HepG2 (cell line): ENCODE results near the gene NUDT22. TPM values are rescaled to one million over a fixed set of nuclear protein-coding genes. Genes with fewer than 3 reads are reported as not detected.

Experiments used
- GABPB1 ChIP-seq: IDR thresholded peaks from 2 replicates; pipeline ENCODE4 v1.6.1; 2016; ENCODE audit warnings: mild to moderate bottlenecking, missing genetic modification reagents, moderate library complexity, missing compliant biosample characterization
- ISL2 ChIP-seq: sonication (generic); formaldehyde crosslinking; IDR thresholded peaks from 2 replicates; pipeline ENCODE4 v1.5.0; 2020; ENCODE audit warnings: missing genetic modification reagents
- JUN ChIP-seq: sonication (generic); formaldehyde crosslinking; IDR thresholded peaks from 2 replicates; pipeline ENCODE4 v1.4.0; 2020; ENCODE audit warnings: mild to moderate bottlenecking, missing genetic modification reagents
- NFE2L2 ChIP-seq: fragments of 150-350 bp; IDR thresholded peaks from 2 replicates; pipeline ENCODE4 v1.6.1; 2014; ENCODE audit warnings: low read length
- PITX1 ChIP-seq: sonication (generic); formaldehyde crosslinking; IDR thresholded peaks from 2 replicates; pipeline ENCODE4 v1.5.1; 2020; ENCODE audit warnings: mild to moderate bottlenecking, missing genetic modification reagents
- PRPF4 ChIP-seq: fragments of 200-400 bp; formaldehyde crosslinking; IDR thresholded peaks from 2 replicates; pipeline ENCODE4 v1.6.1; 2016; ENCODE audit warnings: low read length, low read depth; ENCODE audit not compliant: poor library complexity, severe bottlenecking
- SIN3A ChIP-seq: IDR thresholded peaks from 2 replicates; pipeline ENCODE4 v1.6.1; 2011; ENCODE audit warnings: low read depth, mild to moderate bottlenecking, control low read depth, low read length, borderline replicate concordance
- SMARCC2 ChIP-seq: fragments of 450-650 bp; IDR thresholded peaks from 2 replicates; pipeline ENCODE4 v1.6.1; 2017; ENCODE audit warnings: antibody characterized with exemption, mild to moderate bottlenecking
- ZBTB1 ChIP-seq: sonication (generic); formaldehyde crosslinking; IDR thresholded peaks from 2 replicates; pipeline ENCODE4 v1.4.0; 2020; ENCODE audit warnings: missing genetic modification reagents, borderline replicate concordance
- ZBTB42 ChIP-seq: sonication (generic); formaldehyde crosslinking; IDR thresholded peaks from 2 replicates; pipeline ENCODE4 v1.5.0; 2020; ENCODE audit warnings: mild to moderate bottlenecking, missing genetic modification reagents
- ZNF24 ChIP-seq: fragments of 450-650 bp; IDR thresholded peaks from 2 replicates; pipeline ENCODE4 v1.6.1; 2017; ENCODE audit warnings: antibody characterized with exemption, mild to moderate bottlenecking
- ZNF430 ChIP-seq: sonication (generic); formaldehyde crosslinking; IDR thresholded peaks from 2 replicates; pipeline ENCODE4 v1.9.0; 2021; ENCODE audit warnings: mild to moderate bottlenecking, missing genetic modification reagents
- ZNF468 ChIP-seq: sonication (generic); formaldehyde crosslinking; IDR thresholded peaks from 2 replicates; pipeline ENCODE4 v1.8.0; 2022; ENCODE audit warnings: mild to moderate bottlenecking, moderate library complexity, missing genetic modification reagents
- ZNF496 ChIP-seq: sonication (generic); formaldehyde crosslinking; IDR thresholded peaks from 2 replicates; pipeline ENCODE4 v1.8.1; 2023; ENCODE audit warnings: mild to moderate bottlenecking, moderate library complexity, missing genetic modification reagents; ENCODE audit not compliant: insufficient replicate concordance
- ZNF891 ChIP-seq: sonication (generic); formaldehyde crosslinking; IDR thresholded peaks from 2 replicates; pipeline ENCODE4 v1.5.0; 2020; ENCODE audit warnings: mild to moderate bottlenecking, missing genetic modification reagents
- polyA plus RNA-seq, 8 experiments: library from polyadenylated mRNA; depleted of rRNA in 3 of 8; stranded (reverse) in 7 of 8; unstranded in 1 of 8; fragments of >200 nt; fragmentation: Illumina TruSeq in 4 of 8; extraction: Trizol in 4 of 8; gene quantifications; 2 replicates each; pipeline versions ENCODE4 v1.2.1 to v1.2.3, GENCODE V29; 2011 to 2016; ENCODE audit warnings: low read depth in 4 of 8, missing spikeins in 1 of 8, mixed read lengths in 1 of 8; ENCODE audit not compliant: insufficient read depth in 1 of 8
- total RNA-seq, 5 experiments: library from RNA; depleted of rRNA; stranded (reverse); fragments of >200 nt; fragmentation: Illumina TruSeq; extraction: Trizol; gene quantifications; 2 replicates each; pipeline ENCODE4 v1.2.3, GENCODE V29; 2016; ENCODE audit warnings: low read depth in 1 of 5
- TF ChIP-seq, protein P1 (sequence below): sonication (generic); formaldehyde crosslinking; IDR thresholded peaks from 2 replicates; pipeline ENCODE4 v1.5.0; 2020; ENCODE audit warnings: mild to moderate bottlenecking, missing genetic modification reagents, borderline replicate concordance
- TF ChIP-seq, protein P2 (sequence below): sonication (generic); formaldehyde crosslinking; IDR thresholded peaks from 2 replicates; pipeline ENCODE4 v1.8.0; 2022; ENCODE audit warnings: mild to moderate bottlenecking, missing genetic modification reagents, moderate library complexity
- TF ChIP-seq, protein P3 (sequence below): sonication (generic); formaldehyde crosslinking; IDR thresholded peaks from 2 replicates; pipeline ENCODE4 v1.5.0; 2020; ENCODE audit warnings: mild to moderate bottlenecking, missing genetic modification reagents

NUDT22 gene
- total and polyA plus RNA-seq, 2 of the 13 experiments (the other 11 are each of a cell fraction or from before 2014, with no cell fraction given) = 33.5 to 39.8 TPM

DNA sequence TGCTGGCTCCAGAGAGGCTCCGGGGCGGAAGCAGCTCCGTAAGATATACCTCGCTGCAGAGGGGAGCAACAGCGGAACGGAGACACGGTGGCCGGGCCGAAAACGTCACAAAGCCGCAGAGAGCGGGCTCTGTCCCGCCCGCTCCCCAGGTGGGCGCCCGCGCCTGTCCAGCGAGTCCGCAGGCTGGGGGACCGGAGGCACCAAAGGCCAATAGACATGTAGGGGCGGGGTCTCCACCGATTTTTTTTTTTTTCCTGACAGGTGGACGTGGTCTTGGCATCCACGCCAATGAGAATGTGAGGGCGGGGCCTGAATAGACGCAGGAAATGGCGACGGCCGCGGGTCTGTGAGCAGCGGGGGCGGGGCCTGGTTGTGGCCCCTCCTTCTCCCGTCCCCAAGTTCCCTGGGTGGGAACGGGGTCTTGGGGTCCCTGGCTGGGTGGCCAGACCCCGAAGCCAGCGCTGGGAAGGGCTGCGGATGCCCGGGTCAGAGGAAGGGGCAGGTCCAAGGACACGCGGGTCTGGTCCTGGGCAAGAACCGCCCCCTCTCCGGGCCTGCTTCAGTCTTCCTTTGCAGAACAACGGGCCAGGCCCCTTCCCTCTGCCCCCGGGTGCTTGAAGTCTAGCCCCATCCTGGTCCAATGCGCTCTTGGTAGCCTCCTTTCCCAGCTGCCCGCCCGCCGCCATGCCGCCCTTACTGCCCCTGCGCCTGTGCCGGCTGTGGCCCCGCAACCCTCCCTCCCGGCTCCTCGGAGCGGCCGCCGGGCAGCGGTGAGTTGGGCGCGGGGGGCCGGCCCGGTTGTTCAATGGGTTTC lies 4.3 kb downstream of the NUDT22 start, which contains the start of gene DNAJC4 (continued):
- TF ChIP-seq, protein P1, sequence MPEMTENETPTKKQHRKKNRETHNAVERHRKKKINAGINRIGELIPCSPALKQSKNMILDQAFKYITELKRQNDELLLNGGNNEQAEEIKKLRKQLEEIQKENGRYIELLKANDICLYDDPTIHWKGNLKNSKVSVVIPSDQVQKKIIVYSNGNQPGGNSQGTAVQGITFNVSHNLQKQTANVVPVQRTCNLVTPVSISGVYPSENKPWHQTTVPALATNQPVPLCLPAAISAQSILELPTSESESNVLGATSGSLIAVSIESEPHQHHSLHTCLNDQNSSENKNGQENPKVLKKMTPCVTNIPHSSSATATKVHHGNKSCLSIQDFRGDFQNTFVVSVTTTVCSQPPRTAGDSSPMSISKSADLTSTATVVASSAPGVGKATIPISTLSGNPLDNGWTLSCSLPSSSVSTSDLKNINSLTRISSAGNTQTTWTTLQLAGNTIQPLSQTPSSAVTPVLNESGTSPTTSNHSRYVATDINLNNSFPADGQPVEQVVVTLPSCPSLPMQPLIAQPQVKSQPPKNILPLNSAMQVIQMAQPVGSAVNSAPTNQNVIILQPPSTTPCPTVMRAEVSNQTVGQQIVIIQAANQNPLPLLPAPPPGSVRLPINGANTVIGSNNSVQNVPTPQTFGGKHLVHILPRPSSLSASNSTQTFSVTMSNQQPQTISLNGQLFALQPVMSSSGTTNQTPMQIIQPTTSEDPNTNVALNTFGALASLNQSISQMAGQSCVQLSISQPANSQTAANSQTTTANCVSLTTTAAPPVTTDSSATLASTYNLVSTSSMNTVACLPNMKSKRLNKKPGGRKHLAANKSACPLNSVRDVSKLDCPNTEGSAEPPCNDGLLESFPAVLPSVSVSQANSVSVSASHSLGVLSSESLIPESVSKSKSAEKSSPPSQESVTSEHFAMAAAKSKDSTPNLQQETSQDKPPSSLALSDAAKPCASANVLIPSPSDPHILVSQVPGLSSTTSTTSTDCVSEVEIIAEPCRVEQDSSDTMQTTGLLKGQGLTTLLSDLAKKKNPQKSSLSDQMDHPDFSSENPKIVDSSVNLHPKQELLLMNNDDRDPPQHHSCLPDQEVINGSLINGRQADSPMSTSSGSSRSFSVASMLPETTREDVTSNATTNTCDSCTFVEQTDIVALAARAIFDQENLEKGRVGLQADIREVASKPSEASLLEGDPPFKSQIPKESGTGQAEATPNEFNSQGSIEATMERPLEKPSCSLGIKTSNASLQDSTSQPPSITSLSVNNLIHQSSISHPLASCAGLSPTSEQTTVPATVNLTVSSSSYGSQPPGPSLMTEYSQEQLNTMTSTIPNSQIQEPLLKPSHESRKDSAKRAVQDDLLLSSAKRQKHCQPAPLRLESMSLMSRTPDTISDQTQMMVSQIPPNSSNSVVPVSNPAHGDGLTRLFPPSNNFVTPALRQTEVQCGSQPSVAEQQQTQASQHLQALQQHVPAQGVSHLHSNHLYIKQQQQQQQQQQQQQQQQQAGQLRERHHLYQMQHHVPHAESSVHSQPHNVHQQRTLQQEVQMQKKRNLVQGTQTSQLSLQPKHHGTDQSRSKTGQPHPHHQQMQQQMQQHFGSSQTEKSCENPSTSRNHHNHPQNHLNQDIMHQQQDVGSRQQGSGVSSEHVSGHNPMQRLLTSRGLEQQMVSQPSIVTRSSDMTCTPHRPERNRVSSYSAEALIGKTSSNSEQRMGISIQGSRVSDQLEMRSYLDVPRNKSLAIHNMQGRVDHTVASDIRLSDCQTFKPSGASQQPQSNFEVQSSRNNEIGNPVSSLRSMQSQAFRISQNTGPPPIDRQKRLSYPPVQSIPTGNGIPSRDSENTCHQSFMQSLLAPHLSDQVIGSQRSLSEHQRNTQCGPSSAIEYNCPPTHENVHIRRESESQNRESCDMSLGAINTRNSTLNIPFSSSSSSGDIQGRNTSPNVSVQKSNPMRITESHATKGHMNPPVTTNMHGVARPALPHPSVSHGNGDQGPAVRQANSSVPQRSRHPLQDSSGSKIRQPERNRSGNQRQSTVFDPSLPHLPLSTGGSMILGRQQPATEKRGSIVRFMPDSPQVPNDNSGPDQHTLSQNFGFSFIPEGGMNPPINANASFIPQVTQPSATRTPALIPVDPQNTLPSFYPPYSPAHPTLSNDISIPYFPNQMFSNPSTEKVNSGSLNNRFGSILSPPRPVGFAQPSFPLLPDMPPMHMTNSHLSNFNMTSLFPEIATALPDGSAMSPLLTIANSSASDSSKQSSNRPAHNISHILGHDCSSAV = no peak
- TF ChIP-seq SMARCC2 = no peak
- no peak for TF ChIP-seq ZNF468 (CRISPR knock-in tag)
- no peak for TF ChIP-seq ZNF24
- TF ChIP-seq ZBTB1 (CRISPR knock-in tag) = no peak
- TF ChIP-seq ZNF891 (CRISPR knock-in tag) = peak; percentile 77
- TF ChIP-seq PITX1 (CRISPR knock-in tag) = no peak; the same call in 1 of the 2 replicates
- peak; percentile 23; the same call in 1 of the 2 replicates for TF ChIP-seq ISL2
- TF ChIP-seq, protein P2, sequence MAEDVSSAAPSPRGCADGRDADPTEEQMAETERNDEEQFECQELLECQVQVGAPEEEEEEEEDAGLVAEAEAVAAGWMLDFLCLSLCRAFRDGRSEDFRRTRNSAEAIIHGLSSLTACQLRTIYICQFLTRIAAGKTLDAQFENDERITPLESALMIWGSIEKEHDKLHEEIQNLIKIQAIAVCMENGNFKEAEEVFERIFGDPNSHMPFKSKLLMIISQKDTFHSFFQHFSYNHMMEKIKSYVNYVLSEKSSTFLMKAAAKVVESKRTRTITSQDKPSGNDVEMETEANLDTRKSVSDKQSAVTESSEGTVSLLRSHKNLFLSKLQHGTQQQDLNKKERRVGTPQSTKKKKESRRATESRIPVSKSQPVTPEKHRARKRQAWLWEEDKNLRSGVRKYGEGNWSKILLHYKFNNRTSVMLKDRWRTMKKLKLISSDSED (CRISPR knock-in tag) = no peak
- no peak for TF ChIP-seq NFE2L2
- TF ChIP-seq JUN (CRISPR knock-in tag) = no peak
- no peak for TF ChIP-seq ZNF496 (CRISPR knock-in tag)
- peak; percentile 74; the same call in 1 of the 2 replicates for TF ChIP-seq SIN3A
- TF ChIP-seq, protein P3, sequence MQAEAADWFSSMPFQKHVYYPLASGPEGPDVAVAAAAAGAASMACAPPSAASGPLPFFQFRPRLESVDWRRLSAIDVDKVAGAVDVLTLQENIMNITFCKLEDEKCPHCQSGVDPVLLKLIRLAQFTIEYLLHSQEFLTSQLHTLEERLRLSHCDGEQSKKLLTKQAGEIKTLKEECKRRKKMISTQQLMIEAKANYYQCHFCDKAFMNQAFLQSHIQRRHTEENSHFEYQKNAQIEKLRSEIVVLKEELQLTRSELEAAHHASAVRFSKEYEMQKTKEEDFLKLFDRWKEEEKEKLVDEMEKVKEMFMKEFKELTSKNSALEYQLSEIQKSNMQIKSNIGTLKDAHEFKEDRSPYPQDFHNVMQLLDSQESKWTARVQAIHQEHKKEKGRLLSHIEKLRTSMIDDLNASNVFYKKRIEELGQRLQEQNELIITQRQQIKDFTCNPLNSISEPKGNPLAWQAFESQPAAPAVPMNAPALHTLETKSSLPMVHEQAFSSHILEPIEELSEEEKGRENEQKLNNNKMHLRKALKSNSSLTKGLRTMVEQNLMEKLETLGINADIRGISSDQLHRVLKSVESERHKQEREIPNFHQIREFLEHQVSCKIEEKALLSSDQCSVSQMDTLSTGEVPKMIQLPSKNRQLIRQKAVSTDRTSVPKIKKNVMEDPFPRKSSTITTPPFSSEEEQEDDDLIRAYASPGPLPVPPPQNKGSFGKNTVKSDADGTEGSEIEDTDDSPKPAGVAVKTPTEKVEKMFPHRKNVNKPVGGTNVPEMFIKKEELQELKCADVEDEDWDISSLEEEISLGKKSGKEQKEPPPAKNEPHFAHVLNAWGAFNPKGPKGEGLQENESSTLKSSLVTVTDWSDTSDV (CRISPR knock-in tag) = no peak
- peak; percentile 75 for TF ChIP-seq GABPB1
- TF ChIP-seq ZBTB42 (CRISPR knock-in tag) = no peak
- no peak for TF ChIP-seq PRPF4
- TF ChIP-seq ZNF430 (CRISPR knock-in tag) = peak; percentile 44; the same call in 1 of the 2 replicates
